Measurements from ENCODE around the gene NLRP10. TPM values are rescaled to one million over a fixed set of nuclear protein-coding genes. Genes with fewer than 3 reads are reported as not detected.

NLRP10 gene
- total and polyA plus RNA-seq, 2 of the 13 experiments (the other 11 are each of a cell fraction or from before 2014, with no cell fraction given) = not detected

- POLR2A ChIA-PET = interaction anchor here (0.8 to 1.3 kb wide), 5 partner anchors 13 to 924 kb away, joined by 3 to 6 read pairs (median 3); partner anchors contain the start of gene AKIP1
- TF ChIP-seq ZNF598 (CRISPR knock-in tag; IDR thresholded peaks at IDR 0.05; ENCODE audit: borderline replicate concordance) (no peak), EZH2 (conservative IDR thresholded peaks at IDR 0.05; ENCODE audit: low read depth, low read length) (no peak), KLF15 (CRISPR knock-in tag; IDR thresholded peaks at IDR 0.05; ENCODE audit: borderline replicate concordance) (no peak; the same call in 1 of the 2 replicates), ASH2L (IDR thresholded peaks at IDR 0.05; ENCODE audit: insufficient read length, low read depth, low read length) (peak; percentile 97), NAIF1 (CRISPR knock-in tag; IDR thresholded peaks at IDR 0.05; ENCODE audit: borderline replicate concordance) (no peak), HOXD1 (CRISPR knock-in tag; IDR thresholded peaks at IDR 0.05) (peak; percentile 84), SAFB2 (CRISPR knock-in tag; IDR thresholded peaks at IDR 0.05; ENCODE audit: borderline replicate concordance, low read depth) (no peak; the same call in 1 of the 2 replicates), ZFAT (CRISPR knock-in tag; conservative IDR thresholded peaks at IDR 0.05) (no peak), ZNF136 (CRISPR knock-in tag; IDR thresholded peaks at IDR 0.05; ENCODE audit: low read depth) (no peak), JARID2 (CRISPR knock-in tag; IDR thresholded peaks at IDR 0.05; ENCODE audit: insufficient replicate concordance) (peak; percentile 61), ATF7 (IDR thresholded peaks at IDR 0.05) (peak; percentile 17; the same call in 1 of the 2 replicates), ATF7 (CRISPR knock-in tag; IDR thresholded peaks at IDR 0.05) (0 out of 2 replicates have a peak, but pooled peaks have one; percentile 23), SNAI1 (CRISPR knock-in tag; IDR thresholded peaks at IDR 0.05; ENCODE audit: borderline replicate concordance) (no peak), MAF1 (CRISPR knock-in tag; IDR thresholded peaks at IDR 0.05; ENCODE audit: borderline replicate concordance) (0 out of 2 replicates have a peak, but pooled peaks have one; percentile 74), ZNF33B (CRISPR knock-in tag; IDR thresholded peaks at IDR 0.05) (no peak), THYN1 (CRISPR knock-in tag; IDR thresholded peaks at IDR 0.05; ENCODE audit: borderline replicate concordance, low read depth) (no peak), MIER3 (CRISPR knock-in tag; IDR thresholded peaks at IDR 0.05; ENCODE audit: borderline replicate concordance) (peak; percentile 47; the same call in 1 of the 2 replicates), PCBP1 (IDR thresholded peaks at IDR 0.05; ENCODE audit: borderline replicate concordance, low read depth, low read length) (no peak), MAZ (IDR thresholded peaks at IDR 0.05; ENCODE audit: borderline replicate concordance, low read depth, low read length) (0 out of 2 replicates have a peak, but pooled peaks have one; percentile 31), MAZ (CRISPR knock-in tag; IDR thresholded peaks at IDR 0.05; ENCODE audit: low read depth) (0 out of 2 replicates have a peak, but pooled peaks have one; percentile 41), PHF20 (CRISPR knock-in tag; IDR thresholded peaks at IDR 0.05) (peak; percentile 98), GMEB1 (CRISPR knock-in tag; IDR thresholded peaks at IDR 0.05; ENCODE audit: borderline replicate concordance) (peak; percentile 42; the same call in 1 of the 2 replicates)
These were observed 21.7 kb upstream of the NLRP10 start, which contains the start of gene EIF3F for GRCh38 chr11:7986768-7987559. Gene EIF3F (plus strand): TSS chr11:7987337. CDS start chr11:7987353, 16 bp downstream.

More at GRCh38 chr11:7986768-7987559, 21.7 kb upstream of the NLRP10 start, which contains the start of gene EIF3F:
- Histone ChIP-seq H3K27ac (ENCODE audit: extremely low read length, insufficient read depth, low read length) (peak within 1 kb of the TSS; percentile 60), H3K4me3 (replicated peaks in 1 of 3; ENCODE audit: insufficient read depth in 1 of 3, low read depth in 2 of 3, low read length in 3 of 3) (peak within 1 kb of the TSS; percentile 84 to 96 (median 92)), H3K79me2 (ENCODE audit: insufficient read depth, low read length) (peaks cover 25% of the 10 kb centered on the region), H3K9ac (ENCODE audit: insufficient read depth, low read depth, low read length) (peak within 1 kb of the TSS; percentile 91), H3K4me2 (ENCODE audit: low read depth, low read length) (peak within 1 kb of the TSS; percentile 96), H4K20me1 (ENCODE audit: insufficient read depth, low read length) (no peaks in the 10 kb centered on the region; the same call in 1 of the 2 replicates), H3K9me3 (ENCODE audit: low read length) (no peaks in the 10 kb centered on the region), H2AFZ (ENCODE audit: low read length) (peak within 1 kb of the TSS; percentile 93), H3K36me3 (replicated peaks in 1 of 2; ENCODE audit: control insufficient read depth in 1 of 2, insufficient read depth in 2 of 2, low read length in 2 of 2) (peaks cover 8 to 18% of the 10 kb centered on the region in 2 experiments), H3K4me1 (ENCODE audit: insufficient read depth, low read length) (peaks cover 25% of the 10 kb centered on the region), H3K27me3 (ENCODE audit: control insufficient read depth in 1 of 2, insufficient read depth in 2 of 2, low read length in 2 of 2) (peaks cover 0 to 3% of the 10 kb centered on the region in 2 experiments; a peak in 2 of 5 replicates)
- peak; percentile 99 for DNase-seq (ENCODE audit: low spot score)
- BruUV-seq (replicated peaks) = no TSS peak
- ATAC-seq = peak; percentile 98
- CTCF ChIA-PET (ENCODE audit: low intra/inter-chr PET ratio, low total read pairs) = interaction anchor here (1.9 kb wide), 1 partner anchor 94 kb away, joined by 31 read pairs; no protein-coding TSS in a partner anchor
- FAIRE-seq = peak; percentile 97
- intact Hi-C loops (cut with micrococcal nuclease; ENCODE audit: unreplicated experiment) (loop anchor here (1.0 kb wide), 1 partner anchor 95 kb away; no protein-coding TSS in a partner anchor), in situ Hi-C loops (cut with HindIII; ENCODE audit: extremely low pct_ligation_motif_present, low pct_unique_long_range_greater_than_20kb) (loop anchor here (5.0 kb wide), 1 partner anchor 95 kb away; no protein-coding TSS in a partner anchor)
- under 1% methylated on average over 28 of the region's 47 CpGs for WGBS (ENCODE audit: low lambda C conversion rate)
